Spinal cord (tissue), 10 donors: ENCODE results near the gene HDAC4. TPM values are rescaled to one million over a fixed set of nuclear protein-coding genes. Genes with fewer than 3 reads are reported as not detected.
"Not testable (repeated sequence)": the region's sequence is repeated elsewhere in the genome, so short reads cannot be mapped to it uniquely, and the experiment has no call there.

Experiments
- DNase-seq, 6 donors: peaks; one replicate each; pipeline versions ENCODE4 v3.0.0 to v3.0.0-alpha.2; 2013 to 2015; ENCODE audit warnings: low spot score in 6 of 6, low read depth in 4 of 6
- H3K27ac ChIP-seq: one replicate; pipeline ENCODE4 v1.5.1; 2013; ENCODE audit warnings: low read depth, low read length, control low read depth
- H3K27me3 ChIP-seq: one replicate; pipeline ENCODE4 v1.6.1; 2013; ENCODE audit warnings: low read length; ENCODE audit not compliant: control insufficient read depth, insufficient read depth
- H3K36me3 ChIP-seq: one replicate; pipeline ENCODE4 v1.6.1; 2013; ENCODE audit warnings: low read length; ENCODE audit not compliant: control insufficient read depth, insufficient read depth
- H3K4me1 ChIP-seq: one replicate; pipeline ENCODE4 v1.6.1; 2013; ENCODE audit warnings: low read length; ENCODE audit not compliant: control insufficient read depth, insufficient read depth
- H3K4me3 ChIP-seq: one replicate; pipeline ENCODE4 v1.5.1; 2013; ENCODE audit warnings: low read depth, low read length, control low read depth
- H3K9me3 ChIP-seq: one replicate; pipeline ENCODE4 v1.6.1; 2013; ENCODE audit warnings: low read length; ENCODE audit not compliant: control insufficient read depth, insufficient read depth
- WGBS: methylation state at CpG from one replicate; pipeline ENCODE4 v1.1.5; 2013; ENCODE audit warnings: missing lambda C conversion rate; ENCODE audit not compliant: insufficient coverage; 5-methylcytosine and 5-hydroxymethylcytosine counted together
- polyA plus RNA-seq, 2 donors: library from polyadenylated mRNA; unstranded; fragments of 120-200 nt; gene quantifications; one replicate each; pipeline ENCODE4 v1.2.1, GENCODE V29; 2013; ENCODE audit not compliant: insufficient read length in 2 of 2
- total RNA-seq, 2 donors: library from RNA; depleted of rRNA in 1 of 2; stranded (reverse); fragments of 120-200 nt in 1 of 2; fragments of >200 nt in 1 of 2; gene quantifications; one replicate each; pipeline versions ENCODE4 v1.2.3 to v1.2.4, GENCODE V29; 2013 to 2014
- donor health status: healthy.

HDAC4 gene
- total and polyA plus RNA-seq, 4 donors = 20.7 to 35.3 (median 25.4) TPM

DNA sequence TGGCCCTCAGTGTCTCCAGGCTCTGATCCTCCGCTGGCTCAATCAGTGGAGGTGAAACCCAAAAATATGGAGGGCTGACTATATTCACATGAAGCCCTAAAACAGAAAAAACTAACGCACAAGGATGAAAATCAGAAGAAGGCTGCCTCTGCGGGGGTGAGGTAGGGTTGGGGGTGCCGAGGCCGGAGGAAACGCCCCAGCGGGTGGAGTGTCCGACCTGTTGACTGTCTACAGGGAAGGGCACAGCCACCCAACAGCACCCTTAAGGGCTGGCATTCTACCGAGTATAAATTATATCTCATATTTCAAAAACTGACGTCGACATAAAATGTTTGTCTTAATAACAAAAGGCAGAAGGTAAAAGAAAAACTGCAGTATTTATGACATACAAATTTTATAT is 223.5 kb downstream of the HDAC4 start:
- DNase-seq = no peak
- H3K27me3 ChIP-seq = no peaks in the 10 kb centered on the region
- no peak overlapping the region for H3K27ac ChIP-seq
- no peak overlapping the region for H3K4me3 ChIP-seq
- H3K9me3 ChIP-seq = peaks cover 9% of the 10 kb centered on the region
- H3K36me3 ChIP-seq = peaks cover 64% of the 10 kb centered on the region
- H3K4me1 ChIP-seq = peaks cover 17% of the 10 kb centered on the region
- WGBS = 100% methylated on average over 5 of the region's 11 CpGs

DNA sequence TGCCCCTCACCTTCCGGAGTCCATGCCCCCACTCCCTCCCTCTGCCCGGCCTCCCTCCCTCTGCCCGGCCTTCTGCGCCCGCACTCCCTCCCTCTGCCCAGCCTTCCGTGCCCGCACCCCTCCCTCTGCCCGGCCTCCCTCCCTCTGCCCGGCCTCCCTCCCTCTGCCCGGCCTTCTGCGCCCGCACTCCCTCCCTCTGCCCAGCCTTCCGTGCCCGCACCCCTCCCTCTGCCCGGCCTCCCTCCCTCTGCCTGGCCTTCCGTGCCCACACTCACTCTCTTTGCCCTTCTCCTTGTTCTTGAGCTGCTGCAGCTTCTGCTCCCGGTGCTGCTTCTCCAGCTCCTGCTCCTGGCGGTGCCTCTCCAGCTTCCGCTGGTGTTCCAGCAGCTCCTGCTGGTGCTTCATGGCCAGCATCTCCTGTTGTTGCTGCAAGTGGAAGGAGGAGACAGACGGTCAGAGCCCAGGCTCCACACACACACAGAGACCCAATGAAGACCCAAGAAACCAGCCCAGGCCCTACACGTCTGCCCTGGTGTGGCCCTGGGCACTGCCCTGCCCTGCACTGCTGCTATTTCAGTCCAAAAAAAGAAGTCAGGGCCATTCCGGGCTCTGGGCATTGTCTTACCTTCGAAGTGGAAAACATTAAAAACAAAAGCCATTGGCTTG is 224.5 kb downstream of the HDAC4 start:
- WGBS = 80% methylated on average over 21 of the region's 23 CpGs
- not testable (repeated sequence) for H3K4me1 ChIP-seq, DNase-seq, H3K4me3 ChIP-seq, H3K27me3 ChIP-seq
- Histone ChIP-seq H3K9me3 (peaks cover 17% of the 10 kb centered on the region), H3K36me3 (peaks cover 60% of the 10 kb centered on the region), H3K27ac (peak overlapping the region; percentile 1)

DNA sequence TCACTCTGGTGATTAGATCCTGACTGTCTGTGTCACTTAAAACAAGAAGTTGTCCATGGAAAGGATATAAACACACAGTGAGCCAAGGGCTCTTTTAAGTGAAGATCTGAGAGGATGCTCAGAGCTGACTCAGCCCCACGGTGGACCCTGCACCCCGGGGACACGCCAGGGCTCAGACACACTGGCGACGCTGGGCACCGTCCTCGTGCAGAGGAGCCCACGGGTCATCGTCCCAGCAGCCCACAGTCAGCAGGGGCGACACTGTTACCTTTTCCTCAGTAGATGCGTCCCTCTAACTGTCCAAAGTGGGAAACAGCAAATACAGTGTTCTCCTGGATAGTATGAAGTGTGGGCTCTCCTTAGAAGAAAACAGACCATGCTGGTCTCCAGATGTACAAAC is 225.6 kb downstream of the HDAC4 start:
- Histone ChIP-seq H3K9me3 (peaks cover 17% of the 10 kb centered on the region), H3K36me3 (peaks cover 51% of the 10 kb centered on the region), H3K4me3 (no peak overlapping the region), H3K27ac (no peak overlapping the region), H3K4me1 (peaks cover 9% of the 10 kb centered on the region), H3K27me3 (no peaks in the 10 kb centered on the region)
- DNase-seq = no peak
- 96% methylated on average over 9 of the region's 11 CpGs for WGBS

DNA sequence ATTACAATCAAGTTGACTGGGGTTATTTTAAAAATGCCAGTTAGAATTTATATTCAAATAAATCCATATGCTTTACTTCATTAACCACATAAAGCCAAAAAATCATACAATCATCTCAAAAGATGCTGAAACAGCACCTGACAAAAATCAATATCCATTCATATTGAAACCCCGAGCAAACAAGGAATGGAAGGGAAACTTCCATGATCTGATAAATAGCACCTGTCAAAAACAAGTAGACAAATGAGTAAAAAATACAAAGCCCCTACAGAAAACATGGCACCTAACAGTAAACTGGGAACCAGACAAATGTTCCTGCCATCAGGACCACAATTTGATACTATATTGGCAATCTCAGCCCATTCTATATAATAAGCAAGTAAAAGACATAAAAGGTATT is 227.5 kb downstream of the HDAC4 start:
- Histone ChIP-seq H3K4me1 (peaks cover 9% of the 10 kb centered on the region), H3K27ac (no peak overlapping the region), H3K4me3 (no peak overlapping the region), H3K27me3 (no peaks in the 10 kb centered on the region), H3K36me3 (peaks cover 45% of the 10 kb centered on the region), H3K9me3 (peaks cover 17% of the 10 kb centered on the region)
- no peak for DNase-seq
- WGBS = no CpG with 5 or more reads among the region's 1 CpG

DNA sequence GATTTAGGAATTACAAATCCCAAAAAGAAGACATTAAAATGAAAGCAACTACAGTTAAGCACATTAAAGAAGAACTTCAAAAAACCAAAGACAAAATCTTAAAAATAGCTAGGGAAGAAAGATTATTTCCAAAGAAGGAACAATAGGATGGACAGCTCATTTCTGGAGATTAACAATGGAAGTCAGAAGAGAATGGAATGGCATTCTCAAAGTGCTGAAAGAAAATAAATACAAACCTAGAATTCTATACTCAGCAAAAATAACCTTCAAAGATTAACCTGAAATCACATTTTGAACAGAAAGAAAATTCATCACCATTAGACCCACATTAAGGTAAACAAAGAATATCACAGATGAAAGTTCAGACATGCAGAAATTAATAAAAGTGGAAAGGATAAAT is 229.2 kb downstream of the HDAC4 start:
- no peak for DNase-seq
- Histone ChIP-seq H3K27ac (no peak overlapping the region), H3K27me3 (no peaks in the 10 kb centered on the region), H3K9me3 (peaks cover 16% of the 10 kb centered on the region), H3K4me3 (no peak overlapping the region), H3K36me3 (peaks cover 43% of the 10 kb centered on the region), H3K4me1 (peaks cover 9% of the 10 kb centered on the region)

DNA sequence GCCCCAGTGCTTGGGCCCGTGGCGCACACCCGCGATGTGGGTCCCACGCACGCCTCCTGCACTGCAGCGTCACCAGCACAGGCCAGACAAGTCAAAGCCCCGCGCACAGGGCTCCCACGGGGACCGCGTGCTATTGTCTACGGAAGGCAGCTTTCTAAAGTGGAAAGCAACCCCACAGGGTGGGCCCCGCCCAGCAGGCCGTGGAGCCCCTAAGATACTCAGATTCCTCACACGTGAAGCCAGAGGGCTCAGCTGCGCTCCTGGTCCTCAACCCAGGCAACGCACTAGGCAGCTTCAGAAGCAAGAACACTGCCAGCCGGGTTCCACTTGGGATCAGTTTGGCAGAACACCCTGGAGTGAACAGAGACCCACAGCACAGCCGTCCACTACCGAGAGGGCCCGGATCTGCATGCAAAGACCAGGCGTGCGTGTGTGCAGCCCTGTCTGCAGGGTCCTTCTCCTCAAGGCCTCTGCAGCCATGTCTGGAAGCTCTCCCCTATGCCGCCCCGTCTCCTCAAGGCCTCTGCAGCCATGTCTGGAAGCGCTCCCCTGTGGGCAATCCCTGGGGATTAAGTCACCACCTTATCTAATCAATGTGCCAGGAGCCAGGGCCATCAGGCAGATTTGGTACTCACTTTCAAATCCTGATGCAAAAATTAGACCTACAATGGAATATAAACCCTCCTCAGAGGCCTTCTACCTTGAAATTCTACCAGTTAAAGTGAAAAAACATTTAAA is 231.3 kb downstream of the HDAC4 start:
- Histone ChIP-seq H3K27ac (no peak overlapping the region), H3K4me3 (no peak overlapping the region), H3K36me3 (peaks cover 24% of the 10 kb centered on the region), H3K4me1 (peaks cover 4% of the 10 kb centered on the region), H3K9me3 (peaks cover 16% of the 10 kb centered on the region), H3K27me3 (no peaks in the 10 kb centered on the region)
- no peak for DNase-seq
- WGBS = 92% methylated on average over 27 of the region's 27 CpGs

DNA sequence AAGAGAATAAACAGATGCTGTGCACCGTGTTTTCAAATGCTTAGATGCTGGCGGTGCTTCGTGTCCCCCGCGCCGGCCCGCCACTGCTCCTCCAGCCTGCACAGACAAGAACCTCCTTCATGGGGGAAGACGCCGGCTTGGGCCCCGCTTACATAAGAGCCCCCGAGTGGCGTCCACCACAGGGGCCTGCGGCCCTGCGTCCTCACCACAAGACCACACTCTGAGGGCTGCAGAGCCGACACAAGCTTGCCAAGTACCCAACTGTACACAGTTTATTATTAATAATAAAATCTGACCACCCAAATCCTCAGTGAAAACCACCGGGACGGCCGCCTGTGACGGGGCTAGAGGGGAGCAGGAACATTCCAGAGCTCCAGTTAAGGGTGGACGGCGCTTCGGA is 232.2 kb downstream of the HDAC4 start:
- Histone ChIP-seq H3K4me3 (no peak overlapping the region), H3K27me3 (no peaks in the 10 kb centered on the region), H3K4me1 (peaks cover 13% of the 10 kb centered on the region), H3K36me3 (peaks cover 29% of the 10 kb centered on the region), H3K9me3 (peaks cover 16% of the 10 kb centered on the region), H3K27ac (no peak overlapping the region)
- no peak for DNase-seq
- WGBS = 94% methylated on average over 20 of the region's 22 CpGs

DNA sequence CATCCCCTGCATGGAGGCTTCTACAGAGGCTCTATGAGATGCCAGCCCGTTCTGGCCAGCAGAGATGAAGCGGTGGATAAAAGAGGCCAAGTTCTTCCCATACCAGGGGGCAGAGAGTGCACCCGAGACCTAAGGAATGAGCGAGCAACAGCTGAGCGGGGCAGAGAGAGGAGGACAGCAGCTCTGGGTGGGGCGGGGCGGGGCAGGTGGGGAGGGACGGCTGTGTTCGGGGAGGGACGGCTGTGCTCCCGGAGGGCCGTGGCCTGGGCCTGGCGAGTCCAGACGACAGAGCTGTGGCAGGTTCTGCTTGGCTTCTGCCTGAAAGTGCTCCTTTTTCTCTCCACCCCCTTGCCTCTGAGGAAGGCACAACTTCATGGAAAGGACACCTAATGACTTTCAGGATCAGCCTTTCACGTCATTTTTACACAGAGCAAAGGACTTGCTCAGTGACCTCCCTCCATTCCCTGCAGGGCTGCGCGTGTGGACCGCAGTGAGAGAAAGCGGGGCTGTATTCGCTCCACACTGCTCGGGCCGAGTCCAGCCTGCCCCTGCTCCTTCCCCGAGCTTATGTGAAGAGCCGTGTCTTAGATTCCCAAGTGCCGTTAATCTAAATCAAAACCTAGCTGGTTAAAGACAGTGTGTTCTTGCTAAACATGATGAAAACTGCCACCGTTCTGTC is 232.9 kb downstream of the HDAC4 start:
- 90% methylated on average over 20 of the region's 26 CpGs for WGBS

DNA sequence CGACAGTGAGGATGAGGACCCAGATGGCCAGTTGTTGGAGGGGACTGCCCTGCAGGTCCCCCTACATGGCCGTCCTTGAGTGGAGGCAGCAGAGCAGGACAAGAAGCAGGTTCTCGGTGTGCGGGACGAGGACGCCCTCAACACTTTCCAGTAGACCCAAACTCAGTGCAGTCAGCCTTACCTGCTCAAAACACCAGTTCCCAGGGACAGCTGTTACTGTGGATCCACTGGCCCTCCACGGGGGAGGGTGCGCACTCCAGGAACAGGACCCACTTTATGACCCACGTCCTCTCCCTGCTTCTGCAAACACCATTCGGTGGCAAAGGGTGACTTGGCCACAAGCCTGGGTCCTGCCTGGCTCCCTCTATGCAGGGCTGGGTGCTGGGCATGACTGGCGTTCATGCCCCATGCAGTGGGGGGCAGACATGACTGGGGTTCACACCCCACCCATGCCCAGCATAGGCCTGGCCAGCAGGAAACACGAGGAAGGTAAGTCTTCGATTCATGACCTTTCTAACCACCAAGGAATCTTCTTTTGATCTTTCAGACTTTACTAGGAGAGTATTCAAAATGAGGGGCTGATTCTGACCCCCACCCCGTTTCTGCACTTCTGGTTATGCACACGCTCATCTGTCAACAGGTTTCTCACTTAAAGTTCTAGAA is 233.7 kb downstream of the HDAC4 start:
- Histone ChIP-seq H3K4me3 (no peak overlapping the region), H3K9me3 (peaks cover 7% of the 10 kb centered on the region), H3K4me1 (peaks cover 20% of the 10 kb centered on the region), H3K27me3 (no peaks in the 10 kb centered on the region), H3K27ac (no peak overlapping the region), H3K36me3 (peaks cover 43% of the 10 kb centered on the region)
- WGBS = 92% methylated on average over 13 of the region's 15 CpGs
- DNase-seq = no peak

More for the DNA sequence above, 232.9 kb downstream of the HDAC4 start:
- H3K27me3 ChIP-seq = no peaks in the 10 kb centered on the region
- H3K27ac ChIP-seq = no peak overlapping the region
- no peak overlapping the region for H3K4me3 ChIP-seq
- peaks cover 36% of the 10 kb centered on the region for H3K36me3 ChIP-seq
- peaks cover 12% of the 10 kb centered on the region for H3K9me3 ChIP-seq
- H3K4me1 ChIP-seq = peaks cover 19% of the 10 kb centered on the region
- DNase-seq = no peak
